Ecto neural progenitor cell (in vitro differentiated cells): ENCODE measurements around the gene ECM2.

Experiments used
- DNase-seq: peaks from one replicate; pipeline ENCODE4 v3.0.0-alpha.2; 2018; ENCODE audit warnings: low spot score

Gene ECM2

GRCh38 chr9:92463984-92464383 lies 71.8 kb downstream of the ECM2 start:
- DNase-seq: no peak

- no peak for DNase-seq
Observed at GRCh38 chr9:92463387-92463786, 72.4 kb downstream of the ECM2 start.

DNA sequence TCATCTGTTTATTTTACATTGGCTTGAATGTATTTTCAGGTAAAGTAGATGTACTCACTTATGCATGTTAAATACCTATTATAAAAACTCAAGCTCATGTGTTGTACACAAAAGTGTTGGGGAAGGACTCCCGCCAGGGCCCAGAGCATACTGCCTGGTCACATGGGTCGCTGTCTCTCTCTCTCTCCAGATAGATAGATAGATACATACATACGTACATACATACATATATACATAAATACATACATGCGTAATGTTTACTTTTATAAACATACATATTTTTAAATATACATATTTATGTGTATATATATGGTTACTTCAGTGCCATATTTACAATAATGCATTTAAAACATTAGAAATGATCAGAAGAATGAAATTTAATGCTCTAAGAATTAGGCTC lies 78.2 kb downstream of the ECM2 start:
- DNase-seq: no peak

DNA sequence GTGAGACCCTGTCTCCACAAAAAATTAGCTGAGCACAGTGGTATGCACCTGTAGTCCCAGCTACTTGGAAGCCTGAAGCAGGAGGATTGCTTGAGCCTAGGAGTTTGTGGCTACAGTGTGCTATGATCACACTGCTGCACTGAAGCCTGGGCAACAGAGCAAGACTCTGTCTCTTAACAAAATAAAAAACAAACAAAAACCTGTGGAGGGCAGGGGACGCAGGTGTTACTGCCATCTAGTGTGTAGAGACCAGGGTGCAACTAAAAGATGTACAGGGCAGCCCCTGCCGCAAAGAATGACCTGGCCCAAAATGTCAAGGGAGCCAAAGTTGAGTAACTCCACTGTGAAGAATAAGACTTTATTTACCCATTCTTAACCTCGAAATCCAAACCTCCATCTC lies 80.6 kb downstream of the ECM2 start:
- no peak for DNase-seq

- no peak for DNase-seq
Observed at GRCh38 chr9:92446536-92446935, 89.3 kb downstream of the ECM2 start.
